ENCODE measurements around the gene ZDHHC14.
"Not testable (repeated sequence)": the region's sequence is repeated elsewhere in the genome, so short reads cannot be mapped to it uniquely, and the experiment has no call there.

ZDHHC14 gene

DNA sequence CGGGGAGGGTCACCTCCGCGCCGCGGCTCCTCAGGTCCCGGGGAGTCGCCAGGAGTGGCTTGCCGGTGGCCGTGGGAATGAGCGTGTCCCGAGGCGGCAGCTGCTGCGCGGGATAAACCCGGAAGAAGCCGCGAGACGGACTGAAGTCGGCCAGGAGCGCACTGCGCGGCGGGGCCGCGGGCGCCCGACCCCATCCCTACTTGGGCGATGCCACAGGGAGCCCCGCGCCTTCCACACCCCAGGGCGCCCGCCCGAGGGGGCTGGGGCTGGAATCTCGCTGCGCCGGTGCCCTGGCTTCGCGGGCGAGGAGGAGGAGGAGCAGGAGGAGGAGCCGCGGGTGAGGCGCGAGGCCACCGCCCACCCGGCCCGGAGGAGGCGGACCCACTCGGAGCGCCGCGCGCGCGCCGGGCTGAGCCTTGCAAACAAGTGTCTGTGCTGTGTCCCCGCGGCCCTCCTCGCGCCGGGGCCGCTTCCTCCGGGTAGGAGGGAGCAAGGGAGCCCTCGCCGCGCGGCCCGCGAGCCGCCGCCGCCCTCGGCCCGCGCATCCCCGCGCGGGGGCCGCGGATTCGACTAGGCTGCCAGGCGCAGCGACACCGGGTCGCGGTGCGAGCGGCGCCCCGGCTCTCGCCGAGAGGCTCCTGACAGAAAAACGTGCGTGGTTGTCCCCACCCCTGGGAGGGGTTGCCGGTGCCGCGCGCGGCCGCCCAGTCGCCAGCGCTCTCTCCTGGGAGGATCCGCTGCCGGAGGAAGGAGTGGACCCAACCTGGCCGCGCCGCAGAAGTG is at the start of gene ZDHHC14:
TSS of gene ZDHHC14 (plus strand) at position 412 of the 783 bp plus-strand sequence.
- peak; percentile 53 to 63 for DNase-seq

DNA sequence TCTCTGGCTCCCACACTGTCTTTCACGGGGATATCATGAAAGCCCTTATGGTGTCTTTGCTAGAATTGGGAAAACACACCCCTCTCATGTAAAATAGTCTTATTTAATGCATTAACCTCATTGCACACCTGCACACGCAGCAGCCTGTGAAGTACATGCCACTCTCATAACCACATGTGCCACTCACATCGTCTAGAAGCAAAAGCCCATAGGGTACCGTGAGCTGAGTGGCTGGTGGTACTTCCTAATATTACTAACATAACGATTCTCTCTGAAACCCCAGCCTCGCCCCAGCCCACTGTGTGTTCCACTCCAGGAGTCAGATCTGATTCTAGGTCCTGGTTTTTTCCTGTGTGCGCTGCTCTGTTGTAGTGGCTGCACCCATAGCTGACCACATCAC is 48.2 kb upstream of the ZDHHC14 start:
- no peak for DNase-seq

DNA sequence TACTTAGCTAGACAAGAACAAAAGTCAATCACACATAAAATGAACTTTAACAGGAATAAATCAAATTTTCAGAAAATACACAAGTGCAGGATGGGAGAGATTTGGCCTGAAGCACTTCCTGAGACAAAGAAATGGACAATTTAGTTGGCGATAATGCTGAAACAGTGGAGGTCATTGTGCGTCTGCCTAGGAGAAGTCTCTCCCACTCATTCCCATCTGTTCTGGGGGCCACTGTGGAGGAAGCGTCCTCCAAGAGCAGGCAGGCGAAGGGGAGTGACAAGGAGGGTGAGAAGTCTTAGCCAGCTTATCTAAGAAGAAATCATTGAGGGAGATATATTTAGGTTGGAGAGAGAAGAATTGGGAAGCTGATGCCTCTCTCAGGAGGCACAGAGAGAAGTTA is 47.5 kb upstream of the ZDHHC14 start:
- no peak for DNase-seq

DNA sequence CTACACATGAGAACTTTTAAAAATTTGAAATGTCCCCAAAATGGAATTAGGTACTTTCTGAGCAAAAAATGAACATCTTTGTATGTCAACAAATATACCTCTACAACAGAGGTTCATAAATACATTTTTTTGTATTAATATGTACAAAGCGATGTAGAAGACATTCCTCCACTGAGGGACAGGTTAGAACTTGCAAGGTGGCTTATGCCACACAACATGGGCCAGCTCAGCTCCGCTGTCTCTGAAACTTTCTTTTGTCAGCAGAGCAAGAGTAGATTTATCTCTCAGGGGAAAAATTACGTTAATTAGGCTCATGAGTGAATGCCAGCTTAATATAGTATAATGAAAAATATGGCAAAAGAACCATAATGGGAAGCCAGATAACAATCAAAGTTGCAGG is 47.0 kb upstream of the ZDHHC14 start:
- no peak for DNase-seq

DNA sequence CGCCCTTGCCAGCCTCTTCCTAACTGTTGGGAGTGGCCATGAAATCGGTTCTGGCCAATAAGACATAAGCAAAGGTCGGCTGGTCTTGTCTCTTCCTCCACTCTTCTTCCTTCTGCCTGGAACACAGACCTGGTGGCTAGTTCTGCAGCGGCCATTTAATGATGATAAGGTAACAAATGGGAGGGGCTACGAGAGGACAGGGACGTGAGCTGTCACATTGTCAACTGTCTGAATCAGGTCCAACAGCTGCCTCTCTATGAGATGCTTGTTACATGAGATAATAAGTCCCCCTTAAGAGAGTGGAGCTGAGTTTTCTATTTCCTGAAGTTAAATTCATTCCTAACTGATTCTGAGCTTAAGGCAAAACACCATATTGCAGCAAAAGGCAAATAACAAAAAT is 45.2 kb upstream of the ZDHHC14 start:
- DNase-seq, result no peak

DNA sequence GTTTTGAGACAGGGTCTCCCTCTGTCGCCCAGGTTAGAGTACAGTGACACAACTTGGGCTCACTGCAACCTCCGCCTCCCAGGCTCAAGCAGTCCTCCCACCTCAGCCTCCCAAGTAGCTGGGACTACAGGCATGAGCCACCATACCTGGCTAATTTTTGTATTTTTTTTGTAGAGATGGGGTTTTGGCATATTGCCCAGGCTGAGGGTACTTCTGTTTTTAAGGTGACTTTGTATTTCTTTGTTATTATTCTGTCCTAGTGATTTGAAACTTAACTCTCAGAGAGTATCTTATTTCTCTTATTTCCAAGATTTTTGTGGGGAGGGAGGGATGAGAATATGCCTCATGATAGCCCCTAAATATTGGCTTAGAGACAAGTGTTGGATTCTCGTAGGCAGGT is 43.7 kb upstream of the ZDHHC14 start:
- DNase-seq, result not testable (repeated sequence)

DNA sequence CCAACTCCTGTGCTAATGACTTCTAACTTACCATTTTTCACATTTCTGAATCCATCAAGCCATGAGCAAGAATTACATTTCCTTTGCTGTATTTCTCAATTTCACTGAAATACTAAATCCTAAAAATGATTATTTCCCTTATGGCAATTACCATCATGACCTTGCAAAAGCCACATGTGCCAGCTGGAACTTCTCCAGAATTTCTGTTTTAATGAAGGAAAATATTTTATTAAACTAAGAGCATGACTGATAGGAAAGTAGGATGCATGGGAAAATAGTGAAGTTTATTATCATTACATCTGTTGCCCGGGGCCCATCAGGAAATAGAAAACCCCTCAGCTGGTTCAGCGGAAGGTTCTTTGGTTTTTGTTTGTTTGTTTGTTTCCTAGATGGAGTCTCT is 43.2 kb upstream of the ZDHHC14 start:
- no peak for DNase-seq

DNA sequence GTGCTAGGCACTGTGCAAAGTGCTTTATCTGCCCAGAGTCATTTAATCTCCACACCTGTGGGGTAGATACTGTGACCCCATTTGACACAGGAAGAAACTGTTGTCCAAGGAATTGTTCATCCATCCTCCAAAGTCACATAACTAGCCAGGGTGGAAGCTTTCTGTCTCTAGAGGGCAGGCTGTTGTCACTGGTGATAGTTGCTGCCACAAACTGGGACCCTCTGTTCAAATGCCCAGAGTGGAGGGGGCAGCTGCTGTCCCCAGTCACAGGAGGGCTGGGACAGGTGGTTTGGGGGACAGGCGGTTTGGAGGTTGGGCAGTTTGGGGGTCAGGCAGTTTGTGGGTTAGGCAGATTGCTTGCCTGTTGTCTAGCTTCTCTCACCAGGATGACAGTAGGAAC is 41.6 kb upstream of the ZDHHC14 start:
- no peak for DNase-seq

DNA sequence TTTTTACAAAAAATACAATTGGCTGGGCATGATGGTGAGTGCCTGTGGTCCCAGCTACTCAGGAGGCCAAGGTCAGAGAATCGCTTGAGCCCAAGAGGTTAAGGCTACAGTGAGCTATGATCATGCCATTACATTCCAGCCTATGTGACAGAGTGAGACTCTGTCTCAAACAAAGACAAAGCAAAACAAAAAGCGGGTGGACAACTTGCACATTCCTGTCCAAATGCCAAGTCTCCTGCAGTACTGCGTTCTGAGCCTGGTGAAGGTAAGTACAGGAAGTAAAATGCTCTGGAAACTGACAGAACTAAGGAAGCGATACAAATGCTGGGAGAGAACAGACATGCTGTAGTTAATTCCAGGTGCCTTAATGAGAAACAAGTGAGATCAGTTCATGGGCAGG is 37.3 kb upstream of the ZDHHC14 start:
- no peak for DNase-seq

DNA sequence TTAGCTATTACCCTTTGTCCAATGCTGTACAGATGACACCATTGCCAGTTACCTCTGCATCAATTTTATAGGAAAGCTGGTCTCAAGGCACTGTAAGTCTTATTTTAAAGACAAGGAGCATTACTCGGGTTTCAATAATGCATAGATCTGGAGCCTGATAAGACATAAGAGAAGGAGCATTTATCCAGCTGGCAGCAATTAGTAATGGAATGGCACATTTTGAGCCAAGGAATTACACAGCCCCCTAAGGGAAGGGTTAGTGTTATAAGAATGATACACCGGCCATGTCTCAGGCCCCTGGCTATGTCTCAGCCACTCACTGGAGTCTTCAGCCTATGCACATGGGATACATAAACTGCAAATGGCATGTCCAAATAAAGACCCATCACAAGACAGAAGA is 34.6 kb upstream of the ZDHHC14 start:
- no peak for DNase-seq

DNA sequence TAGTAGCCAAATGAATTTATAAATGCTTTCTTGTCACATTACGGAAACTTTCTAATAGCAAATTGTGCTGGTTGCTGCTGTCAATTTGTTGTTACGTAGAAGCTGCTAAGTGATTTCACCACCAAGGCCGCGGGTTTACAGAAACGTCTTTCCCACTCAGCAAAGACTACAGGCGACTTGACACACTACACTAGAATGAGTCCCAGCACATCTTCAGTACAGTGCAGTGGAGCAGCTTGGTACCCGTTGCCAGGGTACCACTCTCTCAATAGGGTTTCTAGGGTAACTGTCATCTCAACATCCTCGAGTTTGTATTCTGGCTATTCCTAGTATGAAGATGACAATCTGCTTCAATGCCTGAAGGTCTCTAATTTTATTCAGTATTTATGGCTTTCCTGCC is 22.7 kb upstream of the ZDHHC14 start:
- DNase-seq, result no peak

DNA sequence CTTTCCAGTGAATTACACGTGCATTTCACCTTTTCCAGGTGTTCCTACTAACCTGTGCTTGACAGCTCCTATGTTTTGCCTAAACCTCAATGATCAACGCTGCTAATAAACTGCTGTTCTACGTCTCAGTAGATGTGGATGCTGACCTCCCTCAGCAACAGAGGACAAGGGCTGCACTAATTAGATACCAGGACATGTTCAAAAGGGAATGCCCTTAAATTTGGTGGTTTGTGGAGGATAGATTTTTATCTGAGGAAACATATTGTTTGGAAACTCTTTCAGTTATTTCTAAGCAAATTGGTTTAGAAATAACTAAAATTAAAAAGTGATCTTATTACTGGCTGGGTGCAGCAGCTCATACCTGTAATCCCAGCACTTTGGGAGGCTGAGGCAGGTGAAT is 19.1 kb upstream of the ZDHHC14 start:
- DNase-seq, result no peak

DNA sequence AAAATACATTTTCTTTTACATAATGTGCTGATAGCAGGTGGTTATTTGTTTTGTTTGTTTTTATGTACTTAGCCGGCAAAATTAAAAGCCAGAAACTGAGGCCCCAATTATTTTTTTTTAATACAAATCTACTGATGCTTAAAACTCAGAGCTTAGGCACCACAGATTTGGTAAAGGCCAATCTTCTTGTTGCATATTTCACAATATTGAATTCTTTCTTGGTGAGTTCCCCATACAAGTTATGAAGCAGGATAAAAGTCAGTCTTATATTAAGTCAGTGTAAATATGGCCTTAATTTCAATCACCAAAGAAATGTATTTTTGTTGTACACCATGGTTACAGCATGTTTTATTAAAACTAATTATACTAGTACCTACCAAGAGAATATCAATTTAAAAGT is 16.3 kb upstream of the ZDHHC14 start:
- no peak for DNase-seq

DNA sequence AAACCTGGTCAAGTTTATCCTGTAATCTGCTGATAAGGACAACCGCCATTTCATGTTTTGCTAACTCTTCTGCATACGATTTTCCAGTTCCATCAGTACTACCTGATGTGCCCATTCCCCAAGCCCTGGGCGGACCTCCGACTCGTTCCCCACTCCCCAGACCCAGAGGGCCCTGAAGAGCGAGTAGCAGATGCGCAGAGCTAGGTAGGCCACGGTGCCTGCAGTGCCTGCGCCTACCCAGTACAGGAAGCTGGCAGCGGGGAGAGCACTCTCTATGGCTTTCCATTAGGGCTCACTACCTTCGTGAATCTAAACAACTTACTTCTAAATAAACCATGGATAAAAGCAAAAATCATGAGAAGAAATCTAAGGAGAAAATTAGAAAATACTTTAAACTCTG is 14.3 kb upstream of the ZDHHC14 start:
- no peak for DNase-seq

DNA sequence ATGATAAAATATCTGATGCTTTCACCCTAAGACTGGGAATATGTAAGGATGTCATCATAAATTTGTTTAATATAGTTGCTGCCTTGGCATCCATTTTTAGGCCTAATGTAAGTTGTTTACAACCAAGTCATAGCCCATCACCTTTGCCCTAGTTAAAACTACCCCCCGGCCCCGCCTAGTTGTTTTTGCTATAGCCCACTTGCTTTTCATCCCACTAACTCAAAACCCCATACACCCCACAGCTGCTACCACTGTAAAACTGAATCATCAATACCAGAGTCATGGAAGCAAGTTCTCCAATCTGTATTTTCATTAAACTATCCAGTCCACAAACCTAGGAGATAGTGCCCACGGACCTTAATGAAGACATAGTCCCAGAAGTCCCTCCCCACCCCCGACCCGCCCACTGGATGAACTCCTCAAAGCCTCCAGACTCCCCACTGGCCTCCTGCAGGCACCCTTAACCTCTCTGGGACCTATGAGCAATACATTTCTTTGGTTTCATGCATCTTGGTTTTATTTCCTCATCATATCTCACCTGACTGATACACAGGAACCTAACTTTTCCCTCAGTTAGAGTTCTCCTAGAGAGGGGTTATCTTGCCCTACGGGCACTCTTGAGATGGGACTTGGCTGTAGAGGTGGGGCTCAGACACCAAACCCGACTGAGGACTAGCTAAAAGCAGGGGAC is 12.5 kb upstream of the ZDHHC14 start:
- no peak for DNase-seq

DNA sequence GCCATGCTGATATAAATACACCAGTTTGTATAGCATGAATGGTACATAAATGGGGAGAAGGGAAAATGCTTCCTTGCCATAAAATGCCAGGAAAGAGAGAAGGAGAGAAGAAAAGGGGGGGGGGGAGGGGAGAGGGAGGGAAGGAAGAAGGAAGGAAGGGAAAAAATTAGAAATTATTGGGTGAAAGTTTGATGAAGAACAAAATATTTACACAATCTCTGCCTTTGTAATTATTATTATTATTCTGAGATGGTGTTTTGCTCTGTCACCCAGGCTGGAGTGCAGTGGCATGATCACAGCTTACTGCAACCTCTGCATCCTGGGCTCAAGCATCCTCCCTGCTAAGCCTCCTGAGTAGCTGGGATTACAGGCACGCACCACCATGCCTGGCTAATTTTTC is 10.2 kb upstream of the ZDHHC14 start:
- DNase-seq, result no peak

DNA sequence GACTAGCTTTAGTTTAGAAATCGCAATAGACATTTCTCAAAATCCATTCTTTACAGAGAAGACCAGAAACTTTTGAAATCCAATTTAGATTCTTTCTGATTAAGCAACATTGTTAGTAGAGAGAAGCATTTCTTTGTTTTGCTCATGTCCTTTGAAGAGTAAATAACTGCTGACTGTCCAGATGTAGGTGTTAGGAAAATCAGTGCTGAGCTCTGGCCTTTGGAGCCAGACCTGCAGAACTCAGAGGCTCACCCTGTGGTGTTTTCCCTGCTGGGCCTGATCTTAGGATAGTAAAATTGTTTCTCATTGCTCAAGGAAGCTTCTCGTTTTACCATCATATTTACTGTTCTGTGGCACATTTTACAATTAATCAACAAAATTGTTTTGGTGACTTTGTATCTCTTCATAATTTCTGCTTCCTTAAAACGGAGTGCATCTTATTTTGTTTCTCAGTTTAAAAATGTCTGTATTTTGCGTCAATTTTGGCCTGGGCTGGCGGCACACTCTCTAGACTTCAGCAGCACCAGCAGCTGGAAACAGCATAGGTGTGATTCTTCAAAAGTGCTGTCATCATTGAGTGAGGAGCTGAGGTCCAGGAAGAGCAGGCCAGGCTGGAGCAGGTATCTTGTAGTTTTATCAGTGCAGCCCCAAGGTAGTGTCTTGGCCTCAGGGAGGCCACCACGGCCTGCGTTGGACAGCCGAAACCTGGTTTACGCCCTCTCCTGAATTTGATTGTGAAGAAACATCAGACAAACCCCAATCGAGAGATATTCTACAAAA is 8.3 kb upstream of the ZDHHC14 start:
- DNase-seq, result no peak

DNA sequence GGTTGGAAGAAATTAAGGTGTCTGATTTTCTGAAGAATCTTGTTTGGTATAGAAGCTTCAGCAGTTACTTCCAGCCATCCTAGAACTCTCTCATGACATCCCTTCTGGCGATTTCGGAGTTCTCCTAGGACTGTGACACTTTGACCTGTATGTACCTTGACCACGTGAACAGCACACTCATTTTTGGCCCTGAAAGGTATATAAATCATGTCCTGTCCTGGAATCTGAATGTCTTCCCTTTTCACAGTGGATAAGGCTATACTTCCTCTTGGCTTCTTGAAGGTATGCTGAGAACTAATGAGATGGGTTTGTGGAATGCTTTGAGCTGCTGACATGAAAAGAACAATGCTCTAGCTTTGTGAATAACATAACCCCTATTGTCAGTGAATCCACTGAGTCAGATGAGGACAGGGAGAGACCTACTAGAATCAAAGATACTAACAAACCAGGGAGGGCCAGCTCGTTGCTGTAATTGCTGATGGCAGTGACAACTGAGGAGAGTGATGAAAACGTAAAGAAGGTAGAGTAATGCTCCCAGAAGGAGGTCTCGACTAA is 6.0 kb upstream of the ZDHHC14 start:
- no peak for DNase-seq

DNA sequence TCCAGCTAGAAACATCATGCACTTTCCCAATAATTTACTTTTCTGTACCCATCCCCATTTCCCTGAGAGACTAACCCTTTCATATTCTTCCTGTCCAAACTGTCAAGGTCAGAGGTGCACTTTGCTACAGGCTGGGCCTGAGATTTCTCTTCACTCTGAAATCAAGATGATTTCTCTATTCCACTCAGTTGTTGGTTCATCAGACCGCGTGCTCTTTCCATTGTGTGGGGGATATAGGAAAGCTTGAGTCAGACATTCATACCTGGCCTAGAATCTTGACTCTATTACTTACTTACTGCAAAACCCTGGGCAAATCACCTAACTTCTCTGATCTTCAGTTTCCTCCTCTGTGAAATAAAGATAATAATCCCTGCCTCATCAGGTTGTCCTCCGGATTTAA is 4.7 kb upstream of the ZDHHC14 start:
- no peak for DNase-seq

DNA sequence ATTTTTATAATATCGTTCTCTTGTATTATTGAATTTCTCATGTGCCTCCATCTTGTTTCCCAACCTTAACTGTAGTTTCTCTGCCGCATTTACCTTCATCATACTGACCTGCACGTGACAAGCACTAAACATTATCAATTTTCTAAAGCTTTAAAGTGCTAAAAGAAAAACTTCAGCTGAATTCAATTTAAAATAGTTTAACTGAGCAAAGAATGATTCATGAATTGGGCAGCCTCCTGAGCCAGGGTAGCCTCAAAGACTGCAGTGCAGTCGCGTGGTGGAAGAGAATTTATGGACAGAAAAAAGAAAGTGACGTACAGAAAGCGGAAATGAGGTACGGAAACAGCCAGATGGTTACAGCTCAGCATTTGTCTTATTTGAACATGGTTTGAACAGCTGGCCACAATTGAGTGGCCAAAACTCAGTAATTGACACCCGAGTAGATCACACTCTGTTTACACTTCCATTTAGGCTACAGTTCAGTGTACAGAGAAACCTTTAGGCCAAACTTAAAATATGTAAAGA is 4.2 kb upstream of the ZDHHC14 start:
- DNase-seq, result no peak

DNA sequence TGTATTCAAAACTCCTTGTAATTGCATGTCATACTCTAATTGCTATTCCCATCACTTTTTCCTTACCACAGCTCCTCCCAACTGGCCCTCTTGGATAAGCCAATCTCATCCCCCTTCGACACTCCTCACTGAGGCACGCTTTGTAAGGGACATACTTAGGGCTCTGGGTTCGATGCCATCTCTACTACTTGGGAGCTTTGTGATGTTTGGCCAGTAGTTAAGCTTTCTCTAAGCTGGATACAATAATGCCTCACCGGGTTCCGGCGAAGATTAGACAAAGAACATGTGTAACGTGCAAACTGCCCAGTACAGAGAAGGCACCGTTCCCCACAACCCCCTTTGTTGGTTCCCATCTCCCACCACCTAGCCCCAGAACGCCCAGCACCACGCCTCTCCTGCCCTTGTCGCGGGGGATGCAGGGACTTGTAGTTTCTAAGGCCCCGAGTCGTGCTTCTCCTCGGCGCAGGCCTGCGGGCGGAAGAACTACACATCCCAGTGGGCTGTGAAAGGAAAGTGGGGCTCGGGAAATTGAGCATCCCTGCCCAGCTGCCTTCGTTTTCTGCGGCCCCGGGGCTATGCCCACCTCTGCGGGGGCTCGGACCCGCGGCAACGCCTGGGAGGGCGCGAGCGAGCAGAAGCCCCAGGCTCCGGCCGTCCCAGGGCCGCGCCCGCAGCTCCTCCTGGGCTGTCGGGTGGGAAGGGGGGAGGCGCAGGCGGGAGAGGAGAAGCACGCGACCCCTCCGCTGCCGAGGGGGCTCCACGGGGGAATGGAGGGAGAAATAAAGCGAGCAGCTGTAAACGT is 1.1 kb upstream of the ZDHHC14 start:
- DNase-seq, result peak; percentile 87 to 88

DNA sequence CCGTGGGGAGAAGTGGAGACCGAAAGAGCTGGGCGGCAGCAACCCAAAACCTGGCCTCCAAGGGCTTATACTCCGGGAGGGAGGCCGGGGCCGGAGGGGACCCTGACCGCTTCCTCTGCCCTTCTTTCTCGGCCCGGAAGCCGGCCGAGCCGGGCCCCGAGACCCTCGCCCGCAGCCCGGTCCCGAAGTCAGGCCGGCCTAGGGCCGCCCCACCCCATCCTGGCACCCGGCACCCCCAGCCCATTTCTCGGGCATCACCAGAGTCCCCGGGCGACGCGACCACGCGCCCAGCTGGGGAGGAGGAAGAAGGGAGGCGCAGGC is 572 bp upstream of the ZDHHC14 start:
- DNase-seq, result no peak
